ENCODE results near the gene SEC16A. TPM values are rescaled to one million over a fixed set of nuclear protein-coding genes. Genes with fewer than 3 reads are reported as not detected.

SEC16A gene
- total and polyA plus RNA-seq, 4 donors, result 44.2 to 78.8 (median 46.7) TPM

DNA sequence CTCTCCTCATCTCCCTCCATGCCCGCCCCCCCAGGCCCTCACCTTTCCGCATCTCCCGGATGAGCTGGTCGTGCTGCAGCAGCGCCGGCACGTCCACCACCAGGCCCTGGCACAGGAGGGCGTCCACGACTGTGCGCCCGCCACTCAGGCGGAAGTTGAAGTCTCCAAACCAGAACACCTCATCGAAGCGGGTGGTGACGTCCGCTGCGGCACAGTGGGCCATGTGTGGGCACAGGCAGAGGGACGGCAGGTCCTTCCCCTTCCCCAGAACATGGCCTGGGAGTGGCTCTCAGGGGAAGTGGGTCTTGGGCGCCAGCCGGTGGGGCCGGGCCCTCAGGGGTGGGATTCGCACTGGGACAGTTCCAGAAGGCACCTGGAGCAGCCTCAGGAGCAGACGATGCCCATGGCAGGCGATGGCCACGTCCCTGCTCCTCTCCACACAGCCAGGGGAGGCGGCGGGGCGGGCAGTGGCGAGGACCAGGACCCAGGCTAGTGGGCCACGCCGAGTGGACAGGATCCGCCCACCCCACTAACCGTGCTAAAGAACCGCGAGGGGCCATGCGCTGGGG is 51.0 kb downstream of the SEC16A start:
- H3K9ac ChIP-seq (ENCODE audit: insufficient read depth in 1 of 2, low read length in 2 of 2), result no peak overlapping the region
- no peak for ATAC-seq (ENCODE audit: insufficient read depth, low FRiP score)
- 94 to 95% methylated on average over 32 to 36 of the region's 36 CpGs for WGBS, 2 donors
- DNase-seq, result no peak
- H3K9me3 ChIP-seq (ENCODE audit: control insufficient read depth in 4 of 4, insufficient read depth in 3 of 4, low read length in 3 of 4), result no peaks in the 10 kb centered on the region
- no peak overlapping the region for H3K4me3 ChIP-seq
- peaks cover 0 to 41% (median 4%) of the 10 kb centered on the region in 4 donors for H3K36me3 ChIP-seq (ENCODE audit: control insufficient read depth in 4 of 4, insufficient read depth in 4 of 4, low read length in 4 of 4)
- TF ChIP-seq, protein P1, sequence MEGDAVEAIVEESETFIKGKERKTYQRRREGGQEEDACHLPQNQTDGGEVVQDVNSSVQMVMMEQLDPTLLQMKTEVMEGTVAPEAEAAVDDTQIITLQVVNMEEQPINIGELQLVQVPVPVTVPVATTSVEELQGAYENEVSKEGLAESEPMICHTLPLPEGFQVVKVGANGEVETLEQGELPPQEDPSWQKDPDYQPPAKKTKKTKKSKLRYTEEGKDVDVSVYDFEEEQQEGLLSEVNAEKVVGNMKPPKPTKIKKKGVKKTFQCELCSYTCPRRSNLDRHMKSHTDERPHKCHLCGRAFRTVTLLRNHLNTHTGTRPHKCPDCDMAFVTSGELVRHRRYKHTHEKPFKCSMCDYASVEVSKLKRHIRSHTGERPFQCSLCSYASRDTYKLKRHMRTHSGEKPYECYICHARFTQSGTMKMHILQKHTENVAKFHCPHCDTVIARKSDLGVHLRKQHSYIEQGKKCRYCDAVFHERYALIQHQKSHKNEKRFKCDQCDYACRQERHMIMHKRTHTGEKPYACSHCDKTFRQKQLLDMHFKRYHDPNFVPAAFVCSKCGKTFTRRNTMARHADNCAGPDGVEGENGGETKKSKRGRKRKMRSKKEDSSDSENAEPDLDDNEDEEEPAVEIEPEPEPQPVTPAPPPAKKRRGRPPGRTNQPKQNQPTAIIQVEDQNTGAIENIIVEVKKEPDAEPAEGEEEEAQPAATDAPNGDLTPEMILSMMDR (IDR thresholded peaks at IDR 0.05; ENCODE audit: control extremely low read depth, extremely low read depth), result no peak
- H3K27me3 ChIP-seq (ENCODE audit: control insufficient read depth in 3 of 3, insufficient read depth in 3 of 3, low read length in 2 of 3), result no peaks in the 10 kb centered on the region
- peaks cover 0 to 1% (median under 1%) of the 10 kb centered on the region in 5 donors for H3K4me1 ChIP-seq (ENCODE audit: control insufficient read depth in 5 of 5, insufficient read depth in 5 of 5, low read length in 5 of 5)
- H3K27ac ChIP-seq (ENCODE audit: low read depth in 1 of 2, low read length in 1 of 2), result no peak overlapping the region

DNA sequence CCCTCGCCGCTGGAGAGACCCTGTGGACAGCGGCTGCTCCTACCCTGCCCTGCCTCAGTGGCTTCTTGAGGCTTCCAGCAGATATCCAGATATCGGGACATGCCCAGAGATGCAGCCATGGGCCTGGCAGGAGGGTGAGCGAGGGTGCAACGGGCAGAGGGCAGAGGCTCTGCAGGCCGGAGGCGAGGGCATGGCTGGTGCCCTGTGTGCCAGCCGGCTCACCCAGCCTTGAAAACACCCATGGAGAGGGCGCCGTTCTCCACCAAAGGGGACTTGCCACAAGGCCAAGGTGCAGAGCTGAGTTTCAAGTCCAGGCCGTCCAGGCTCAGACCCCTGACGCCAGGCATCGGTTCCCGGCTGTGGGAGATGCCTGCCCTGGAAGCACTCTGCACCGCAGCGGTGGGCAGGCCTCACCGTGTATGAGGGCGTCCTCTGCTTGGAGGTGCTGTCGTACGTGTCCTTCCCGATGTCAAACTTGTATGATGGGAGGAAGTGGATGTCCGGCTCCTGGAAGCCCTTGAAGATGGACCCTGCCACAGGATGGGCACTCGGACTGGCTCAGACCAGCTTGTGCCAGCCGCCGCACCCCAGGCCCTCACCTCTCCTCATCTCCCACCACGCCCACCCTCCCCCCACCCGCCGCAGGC is 52.1 kb downstream of the SEC16A start:
- Histone ChIP-seq H3K27me3 (ENCODE audit: control insufficient read depth in 3 of 3, insufficient read depth in 3 of 3, low read length in 2 of 3) (no peaks in the 10 kb centered on the region), H3K4me3 (no peak overlapping the region), H3K9ac (ENCODE audit: insufficient read depth in 1 of 2, low read length in 2 of 2) (no peak overlapping the region), H3K4me1 (ENCODE audit: control insufficient read depth in 5 of 5, insufficient read depth in 5 of 5, low read length in 5 of 5) (no peaks in the 10 kb centered on the region), H3K27ac (ENCODE audit: low read depth in 1 of 2, low read length in 1 of 2) (no peak overlapping the region), H3K9me3 (ENCODE audit: control insufficient read depth in 4 of 4, insufficient read depth in 3 of 4, low read length in 3 of 4) (no peaks in the 10 kb centered on the region), H3K36me3 (ENCODE audit: control insufficient read depth in 4 of 4, insufficient read depth in 4 of 4, low read length in 4 of 4) (peaks cover 0 to 41% (median 4%) of the 10 kb centered on the region in 4 donors)
- TF ChIP-seq, protein P1 (IDR thresholded peaks at IDR 0.05; ENCODE audit: control extremely low read depth, extremely low read depth), result no peak
- no peak for ATAC-seq (ENCODE audit: insufficient read depth, low FRiP score)
- 93 to 98% methylated on average over 28 of the region's 29 CpGs for WGBS, 2 donors
- DNase-seq, result no peak

DNA sequence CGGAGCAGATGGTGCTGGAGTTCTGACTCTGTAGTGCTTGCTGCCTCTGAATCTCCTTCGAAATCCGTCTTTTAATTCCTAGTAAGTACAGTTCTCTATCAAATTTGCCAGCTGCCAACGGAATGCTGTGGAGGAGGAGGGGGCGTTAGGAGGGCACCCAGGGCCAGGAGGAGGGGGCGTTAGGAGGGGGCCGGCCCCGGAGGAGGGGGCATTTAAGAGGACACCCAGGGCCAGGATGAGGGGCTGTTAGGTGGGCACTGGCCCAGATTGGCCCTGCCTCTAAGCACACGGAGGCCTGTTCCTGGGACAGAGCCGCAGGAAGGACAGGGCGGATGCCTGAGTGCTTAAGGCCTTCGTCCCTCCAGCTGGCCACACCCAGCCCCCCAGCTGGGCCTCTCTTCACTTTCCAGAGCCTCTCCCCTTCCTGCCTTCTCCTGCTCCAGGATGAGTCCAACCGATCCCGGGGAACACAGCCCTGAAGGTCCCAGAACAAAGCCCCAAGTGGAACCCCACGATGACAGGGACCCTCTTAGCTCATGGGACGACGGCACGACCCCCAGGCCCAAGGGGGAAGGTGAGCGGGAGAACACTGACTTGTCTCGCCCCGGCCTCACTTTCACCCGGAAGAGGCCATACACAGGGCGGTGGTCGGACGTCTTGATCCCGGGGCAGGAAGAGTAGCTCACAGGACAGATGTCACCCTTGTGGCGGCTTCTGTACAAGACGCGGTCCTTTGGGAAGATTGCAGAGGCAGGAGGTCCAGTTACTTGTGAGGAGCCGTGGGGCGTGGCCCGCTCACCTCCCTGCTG is 53.0 kb downstream of the SEC16A start:
- no peaks in the 10 kb centered on the region for H3K27me3 ChIP-seq (ENCODE audit: control insufficient read depth in 3 of 3, insufficient read depth in 3 of 3, low read length in 2 of 3)
- 84 to 94% methylated on average over 30 to 32 of the region's 32 CpGs for WGBS, 2 donors
- no peak for DNase-seq
- no peaks in the 10 kb centered on the region for H3K4me1 ChIP-seq (ENCODE audit: control insufficient read depth in 5 of 5, insufficient read depth in 5 of 5, low read length in 5 of 5)
- no peak overlapping the region for H3K4me3 ChIP-seq
- H3K9me3 ChIP-seq (ENCODE audit: control insufficient read depth in 4 of 4, insufficient read depth in 3 of 4, low read length in 3 of 4), result no peaks in the 10 kb centered on the region
- peaks cover 0 to 41% (median 4%) of the 10 kb centered on the region in 4 donors for H3K36me3 ChIP-seq (ENCODE audit: control insufficient read depth in 4 of 4, insufficient read depth in 4 of 4, low read length in 4 of 4)
- H3K27ac ChIP-seq (ENCODE audit: low read depth in 1 of 2, low read length in 1 of 2), result no peak overlapping the region
- TF ChIP-seq, protein P1 (IDR thresholded peaks at IDR 0.05; ENCODE audit: control extremely low read depth, extremely low read depth), result no peak
- ATAC-seq (ENCODE audit: insufficient read depth, low FRiP score), result no peak
- H3K9ac ChIP-seq (ENCODE audit: insufficient read depth in 1 of 2, low read length in 2 of 2), result no peak overlapping the region

Data from lung (tissue), 12 donors.